ENCODE results near the gene LRRC15.

GRCh38 chr3:194326192-194326967 is 43.2 kb downstream of the LRRC15 start:
- TF ChIP-seq EZH2 (IDR thresholded peaks at IDR 0.05; ENCODE audit: insufficient read depth, poor library complexity, severe bottlenecking) (no peak), EZH2phosphoT487 (IDR thresholded peaks at IDR 0.05; ENCODE audit: insufficient read depth, low read depth) (no peak)

All from GM23248 (cell line).